Left ventricle myocardium inferior (tissue), 1 donor: Measurements from ENCODE around the gene PDIA3. TPM values are rescaled to one million over a fixed set of nuclear protein-coding genes. Genes with fewer than 3 reads are reported as not detected.

Experiments
- DNase-seq: peaks from one replicate; pipeline ENCODE4 v3.0.0-alpha.2; 2020
- H3K27ac ChIP-seq: fragments of 200-600 bp; replicated peaks from 2 replicates; pipeline ENCODE4 v1.8.0; 2021
- H3K27me3 ChIP-seq: fragments of 200-600 bp; 2 replicates; pipeline ENCODE4 v1.8.0; 2021; ENCODE audit warnings: low read depth
- H3K36me3 ChIP-seq: fragments of 200-600 bp; 2 replicates; pipeline ENCODE4 v1.8.0; 2021
- H3K4me1 ChIP-seq: fragments of 200-600 bp; 2 replicates; pipeline ENCODE4 v1.8.0; 2021
- H3K4me3 ChIP-seq: fragments of 200-600 bp; 2 replicates; pipeline ENCODE4 v1.8.0; 2021; ENCODE audit warnings: mild to moderate bottlenecking, moderate library complexity
- H3K9me3 ChIP-seq: fragments of 200-600 bp; replicated peaks from 2 replicates; pipeline ENCODE4 v1.8.0; 2021
- intact Hi-C: fragments of 100-400 bp; cut with micrococcal nuclease; formaldehyde crosslinking; loops from one replicate; pipeline ENCODE4 v1.11.0; 2022
- total RNA-seq: library from RNA; stranded (reverse); fragmentation: NEBNext Ultra II Directional; extraction: Animal tissue kit (Norgen Biotek cat#: 25700); gene quantifications from one replicate; pipeline ENCODE4 v1.2.1, GENCODE V29; 2021
- TF ChIP-seq, protein P1 (sequence below): fragments of 200-600 bp; IDR thresholded peaks from 2 replicates; pipeline ENCODE4 v1.8.0; 2021; ENCODE audit warnings: antibody characterized with exemption, mild to moderate bottlenecking, borderline replicate concordance
- donor health status: DM: no; HTN: yes; CAD: no; lungs with severe emphysema.

Gene PDIA3
- total RNA-seq, 1 donor from 2014 or later: 154 TPM

DNA sequence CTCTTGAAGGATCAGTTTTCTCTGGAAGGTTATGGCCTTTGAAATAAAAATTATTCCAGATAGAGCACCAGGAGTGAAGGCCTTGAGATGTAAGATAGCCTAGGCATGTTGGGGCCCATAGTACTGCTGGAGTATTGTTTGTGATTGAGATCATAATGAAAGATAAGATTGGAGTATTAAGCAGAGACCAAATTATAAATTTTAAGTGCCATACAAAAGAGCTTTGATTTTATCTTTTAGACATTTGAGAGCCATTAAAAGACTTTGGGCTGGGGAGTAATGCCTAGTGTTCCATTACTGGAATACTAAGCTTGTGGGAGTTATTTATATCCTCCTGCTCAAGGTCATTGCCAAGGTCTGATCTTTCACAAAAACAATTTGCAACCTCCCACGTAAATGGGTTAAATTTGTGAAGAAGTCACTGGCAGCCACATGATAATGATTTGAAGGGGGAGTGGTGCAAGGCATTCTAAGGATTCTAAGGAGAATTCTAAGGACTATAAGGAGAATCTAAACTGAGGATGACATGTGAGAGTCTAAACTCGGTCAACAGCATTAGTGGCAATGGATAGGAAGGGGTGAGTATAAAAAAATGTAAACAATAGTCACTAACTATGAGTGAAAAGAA is 17.7 kb downstream of the PDIA3 start:
- peaks cover 9% of the 10 kb centered on the region for H3K4me1 ChIP-seq
- no peaks in the 10 kb centered on the region for H3K9me3 ChIP-seq
- intact Hi-C loops: no loop called here
- no peak for DNase-seq
- peak overlapping the region; percentile 12 for H3K27ac ChIP-seq
- TF ChIP-seq, protein P1, sequence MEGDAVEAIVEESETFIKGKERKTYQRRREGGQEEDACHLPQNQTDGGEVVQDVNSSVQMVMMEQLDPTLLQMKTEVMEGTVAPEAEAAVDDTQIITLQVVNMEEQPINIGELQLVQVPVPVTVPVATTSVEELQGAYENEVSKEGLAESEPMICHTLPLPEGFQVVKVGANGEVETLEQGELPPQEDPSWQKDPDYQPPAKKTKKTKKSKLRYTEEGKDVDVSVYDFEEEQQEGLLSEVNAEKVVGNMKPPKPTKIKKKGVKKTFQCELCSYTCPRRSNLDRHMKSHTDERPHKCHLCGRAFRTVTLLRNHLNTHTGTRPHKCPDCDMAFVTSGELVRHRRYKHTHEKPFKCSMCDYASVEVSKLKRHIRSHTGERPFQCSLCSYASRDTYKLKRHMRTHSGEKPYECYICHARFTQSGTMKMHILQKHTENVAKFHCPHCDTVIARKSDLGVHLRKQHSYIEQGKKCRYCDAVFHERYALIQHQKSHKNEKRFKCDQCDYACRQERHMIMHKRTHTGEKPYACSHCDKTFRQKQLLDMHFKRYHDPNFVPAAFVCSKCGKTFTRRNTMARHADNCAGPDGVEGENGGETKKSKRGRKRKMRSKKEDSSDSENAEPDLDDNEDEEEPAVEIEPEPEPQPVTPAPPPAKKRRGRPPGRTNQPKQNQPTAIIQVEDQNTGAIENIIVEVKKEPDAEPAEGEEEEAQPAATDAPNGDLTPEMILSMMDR: no peak
- no peaks in the 10 kb centered on the region for H3K27me3 ChIP-seq
- H3K36me3 ChIP-seq: peaks cover 100% of the 10 kb centered on the region
- H3K4me3 ChIP-seq: no peak overlapping the region

DNA sequence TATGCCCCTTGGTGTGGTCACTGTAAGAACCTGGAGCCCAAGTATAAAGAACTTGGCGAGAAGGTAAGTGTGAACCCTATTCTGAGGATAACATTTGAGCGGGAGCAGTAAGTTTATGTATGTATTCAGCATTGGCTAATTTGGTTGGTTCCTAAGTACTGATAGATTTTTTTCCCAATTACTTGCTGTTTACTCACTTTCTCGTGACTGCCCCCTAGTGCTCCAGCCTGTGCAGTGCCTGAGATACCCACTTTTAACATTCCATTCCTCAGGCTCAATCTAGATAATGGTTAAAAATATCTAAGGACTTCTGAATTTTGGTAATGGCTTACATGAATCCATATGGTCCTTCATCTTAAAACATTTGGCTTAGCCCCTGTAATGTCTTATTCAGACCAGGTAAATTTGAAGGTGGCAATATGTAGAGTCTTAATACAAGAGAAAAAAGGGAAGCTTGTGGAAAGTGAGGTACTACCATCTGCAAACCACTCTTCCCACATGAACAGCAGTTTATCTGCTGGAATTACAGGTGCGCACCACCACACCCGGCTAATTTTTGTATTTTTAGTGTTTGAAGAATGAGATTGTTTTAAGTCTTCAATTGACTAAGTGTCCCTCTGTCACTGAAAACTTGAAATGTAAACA is 23.5 kb downstream of the PDIA3 start:
- no peak overlapping the region for H3K4me3 ChIP-seq
- DNase-seq: peak; percentile 37
- peaks cover 93% of the 10 kb centered on the region for H3K36me3 ChIP-seq
- no peaks in the 10 kb centered on the region for H3K9me3 ChIP-seq
- intact Hi-C loops: no loop called here
- TF ChIP-seq, protein P1: peak; percentile 82
- peak overlapping the region; percentile 27 for H3K27ac ChIP-seq
- H3K27me3 ChIP-seq: no peaks in the 10 kb centered on the region
- peaks cover 15% of the 10 kb centered on the region for H3K4me1 ChIP-seq

DNA sequence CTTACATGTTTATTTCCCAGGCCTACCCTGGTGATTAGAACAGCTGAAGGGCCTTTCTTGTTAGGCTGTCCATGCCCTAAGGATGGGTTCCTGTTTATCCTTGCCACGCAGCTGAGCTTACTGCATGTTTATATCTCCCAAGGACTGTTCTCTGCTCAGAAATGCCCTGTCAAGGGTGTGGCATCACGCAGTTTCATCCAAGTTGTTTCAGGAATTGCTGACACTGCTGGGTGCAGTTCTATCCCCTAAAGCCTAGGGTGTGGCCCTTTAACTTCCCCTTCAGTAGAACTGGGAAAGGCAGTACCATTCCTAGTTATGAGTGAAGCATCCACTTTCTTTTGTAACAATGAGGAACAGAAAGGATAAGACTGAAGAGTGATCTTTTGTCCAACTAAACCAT is 25.6 kb downstream of the PDIA3 start:
- Histone ChIP-seq H3K27me3 (no peaks in the 10 kb centered on the region), H3K4me3 (no peak overlapping the region), H3K36me3 (peaks cover 72% of the 10 kb centered on the region), H3K9me3 (no peaks in the 10 kb centered on the region), H3K27ac (peak overlapping the region; percentile 14), H3K4me1 (peaks cover 23% of the 10 kb centered on the region)
- TF ChIP-seq, protein P1: no peak
- DNase-seq: no peak
- intact Hi-C loops: no loop called here

DNA sequence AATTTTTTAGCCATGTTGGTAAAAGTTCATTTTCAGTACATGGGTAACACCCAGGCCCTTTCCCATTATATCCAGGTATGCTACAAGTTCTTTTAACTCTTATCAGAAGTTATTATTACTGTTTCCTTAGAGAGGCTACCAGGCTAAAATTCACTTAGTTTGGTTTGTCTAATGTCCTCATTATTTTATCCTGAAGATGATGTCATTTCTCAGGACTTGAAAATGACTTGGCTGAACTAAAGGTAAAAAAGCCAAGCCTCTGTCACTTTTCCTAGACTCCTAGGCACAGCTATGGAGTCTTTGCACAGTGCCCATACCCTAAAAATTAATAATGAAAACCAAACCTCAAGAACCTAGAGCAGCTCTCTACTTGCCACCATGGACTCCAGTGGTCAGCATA is 26.4 kb downstream of the PDIA3 start:
- Histone ChIP-seq H3K27ac (no peak overlapping the region), H3K27me3 (no peaks in the 10 kb centered on the region), H3K9me3 (no peaks in the 10 kb centered on the region), H3K36me3 (peaks cover 64% of the 10 kb centered on the region), H3K4me1 (peaks cover 30% of the 10 kb centered on the region), H3K4me3 (no peak overlapping the region)
- TF ChIP-seq, protein P1: no peak
- intact Hi-C loops: no loop called here
- DNase-seq: no peak

DNA sequence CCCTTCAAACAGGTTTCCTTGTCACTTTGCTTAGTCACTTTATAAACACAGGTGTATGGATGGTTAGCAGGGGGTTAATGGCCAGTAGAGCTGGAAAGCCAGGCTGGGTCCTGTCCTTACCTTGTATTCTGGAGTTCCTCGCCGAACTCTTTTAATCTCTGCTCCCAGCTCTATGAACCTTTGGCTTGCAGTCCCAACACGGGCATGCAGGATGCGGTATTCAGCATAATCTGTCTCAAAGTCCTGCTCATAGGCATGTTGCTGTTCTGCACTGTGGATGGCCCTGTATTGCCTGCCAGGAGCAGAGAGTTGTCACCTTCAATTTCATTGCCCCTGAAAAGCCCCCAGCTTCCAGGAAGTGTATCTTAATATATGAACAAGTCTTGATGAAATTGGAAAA is 27.8 kb downstream of the PDIA3 start:
- H3K9me3 ChIP-seq: no peaks in the 10 kb centered on the region
- H3K36me3 ChIP-seq: peaks cover 49% of the 10 kb centered on the region
- no peaks in the 10 kb centered on the region for H3K27me3 ChIP-seq
- DNase-seq: no peak
- peaks cover 35% of the 10 kb centered on the region for H3K4me1 ChIP-seq
- H3K4me3 ChIP-seq: no peak overlapping the region
- intact Hi-C loops: no loop called here
- no peak overlapping the region for H3K27ac ChIP-seq
- TF ChIP-seq, protein P1: no peak
